Neural crest cell (in vitro differentiated cells): ENCODE measurements around the gene S1PR3. TPM values are rescaled to one million over a fixed set of nuclear protein-coding genes. Genes with fewer than 3 reads are reported as not detected.

Source experiments
- DNase-seq: peaks from one replicate; pipeline ENCODE4 v3.0.0; 2021; ENCODE audit warnings: low read depth, mixed read lengths, low spot score
- H3K27ac Mint-ChIP-seq: one replicate; pipeline ENCODE4 v1.8.0; 2021; ENCODE audit warnings: mild to moderate bottlenecking, mixed read lengths; ENCODE audit not compliant: unreplicated experiment
- H3K27me3 Mint-ChIP-seq: 2 replicates; pipeline ENCODE4 v1.8.0; 2021; ENCODE audit warnings: low read depth, mild to moderate bottlenecking, mixed read lengths
- H3K36me3 Mint-ChIP-seq: 2 replicates; pipeline ENCODE4 v1.8.0; 2021; ENCODE audit warnings: low read depth, mild to moderate bottlenecking, mixed read lengths
- H3K4me1 Mint-ChIP-seq: 2 replicates; pipeline ENCODE4 v1.8.0; 2021; ENCODE audit warnings: mixed read lengths
- H3K4me3 Mint-ChIP-seq: one replicate; pipeline ENCODE4 v1.8.0; 2021; ENCODE audit warnings: mild to moderate bottlenecking, mixed read lengths
- H3K9me3 Mint-ChIP-seq: 2 replicates; pipeline ENCODE4 v1.8.0; 2021; ENCODE audit warnings: mixed read lengths
- total RNA-seq: library from RNA; stranded (reverse); gene quantifications from 2 replicates; pipeline ENCODE4 v1.2.1, GENCODE V29; 2021
- TF ChIP-seq, protein P1 (sequence below): fragments of 200-600 bp; sonication (generic); conservative IDR thresholded peaks from 2 replicates; pipeline ENCODE4 v1.5.0; 2021; ENCODE audit warnings: antibody characterized with exemption, mild to moderate bottlenecking

S1PR3 gene
- total RNA-seq, 1 donor from 2014 or later, result 7.9 TPM

DNA sequence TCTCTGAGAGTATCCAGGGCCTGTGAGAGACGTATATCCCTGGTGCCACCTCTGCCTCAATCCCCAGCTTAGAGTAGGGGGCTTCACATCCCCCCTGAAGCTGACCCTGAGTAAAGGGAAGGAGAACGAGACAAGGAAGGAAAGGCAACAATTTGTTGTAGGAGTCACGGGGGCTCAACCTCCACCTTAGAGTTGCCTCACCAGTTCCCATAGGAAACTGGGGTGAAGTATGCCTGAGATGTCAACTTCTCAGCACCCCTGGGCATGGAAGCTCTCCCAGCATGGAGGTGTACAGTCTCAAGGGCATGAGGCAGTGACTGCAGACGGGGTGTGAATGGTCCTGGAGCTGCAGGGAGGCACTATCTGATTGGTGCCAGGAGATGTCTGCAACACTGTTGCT lies 53.6 kb downstream of the S1PR3 start:
- no peak overlapping the region for H3K4me3 Mint-ChIP-seq
- no peaks in the 10 kb centered on the region for H3K27me3 Mint-ChIP-seq
- H3K27ac Mint-ChIP-seq, result no peak overlapping the region
- H3K36me3 Mint-ChIP-seq, result peaks cover 14% of the 10 kb centered on the region
- no peaks in the 10 kb centered on the region for H3K4me1 Mint-ChIP-seq
- TF ChIP-seq, protein P1, sequence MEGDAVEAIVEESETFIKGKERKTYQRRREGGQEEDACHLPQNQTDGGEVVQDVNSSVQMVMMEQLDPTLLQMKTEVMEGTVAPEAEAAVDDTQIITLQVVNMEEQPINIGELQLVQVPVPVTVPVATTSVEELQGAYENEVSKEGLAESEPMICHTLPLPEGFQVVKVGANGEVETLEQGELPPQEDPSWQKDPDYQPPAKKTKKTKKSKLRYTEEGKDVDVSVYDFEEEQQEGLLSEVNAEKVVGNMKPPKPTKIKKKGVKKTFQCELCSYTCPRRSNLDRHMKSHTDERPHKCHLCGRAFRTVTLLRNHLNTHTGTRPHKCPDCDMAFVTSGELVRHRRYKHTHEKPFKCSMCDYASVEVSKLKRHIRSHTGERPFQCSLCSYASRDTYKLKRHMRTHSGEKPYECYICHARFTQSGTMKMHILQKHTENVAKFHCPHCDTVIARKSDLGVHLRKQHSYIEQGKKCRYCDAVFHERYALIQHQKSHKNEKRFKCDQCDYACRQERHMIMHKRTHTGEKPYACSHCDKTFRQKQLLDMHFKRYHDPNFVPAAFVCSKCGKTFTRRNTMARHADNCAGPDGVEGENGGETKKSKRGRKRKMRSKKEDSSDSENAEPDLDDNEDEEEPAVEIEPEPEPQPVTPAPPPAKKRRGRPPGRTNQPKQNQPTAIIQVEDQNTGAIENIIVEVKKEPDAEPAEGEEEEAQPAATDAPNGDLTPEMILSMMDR, result no peak
- H3K9me3 Mint-ChIP-seq, result no peaks in the 10 kb centered on the region
- no peak for DNase-seq

DNA sequence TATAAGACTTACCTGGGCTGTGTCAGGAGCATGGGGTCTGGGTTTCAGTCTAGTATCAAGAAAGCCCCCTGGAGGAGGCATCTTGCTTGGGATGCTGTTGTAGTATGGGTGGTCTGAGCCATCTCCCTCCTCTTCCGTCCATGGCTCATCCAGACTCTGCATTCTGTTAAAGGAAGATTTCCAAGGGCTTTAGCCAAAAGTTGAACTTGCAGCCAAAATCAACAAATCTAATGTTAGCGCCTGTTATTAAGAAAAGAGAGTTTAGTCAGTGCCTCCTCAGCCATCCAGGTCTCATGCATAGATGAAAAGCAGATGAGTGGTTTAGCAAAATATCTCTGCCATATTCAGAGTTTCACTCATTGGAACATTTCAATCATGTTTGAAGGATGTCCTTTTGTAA lies 55.6 kb downstream of the S1PR3 start:
- Mint-ChIP-seq H3K9me3 (no peaks in the 10 kb centered on the region), H3K27ac (no peak overlapping the region), H3K36me3 (peaks cover 16% of the 10 kb centered on the region), H3K4me1 (peaks cover 8% of the 10 kb centered on the region), H3K4me3 (no peak overlapping the region), H3K27me3 (no peaks in the 10 kb centered on the region)
- TF ChIP-seq, protein P1, result no peak
- DNase-seq, result no peak

DNA sequence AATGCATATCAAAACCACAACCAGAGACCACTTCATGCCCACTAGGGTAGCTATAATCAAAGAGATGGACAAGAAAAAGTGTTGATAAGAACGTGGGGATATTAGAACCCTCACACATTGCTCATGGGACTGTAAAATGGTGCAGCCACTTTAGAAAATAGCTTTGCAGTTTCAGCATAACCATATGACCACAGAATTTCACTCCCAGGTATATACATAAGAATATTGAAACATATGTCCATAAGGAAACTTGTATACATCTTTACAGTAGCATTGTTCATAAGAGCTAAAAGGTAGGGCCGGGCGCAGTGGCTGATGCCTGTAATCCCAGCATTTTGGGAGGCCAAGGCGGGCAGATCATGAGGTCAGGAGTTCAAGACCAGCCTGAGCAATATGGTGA lies 56.4 kb downstream of the S1PR3 start:
- no peaks in the 10 kb centered on the region for H3K9me3 Mint-ChIP-seq
- peaks cover 8% of the 10 kb centered on the region for H3K4me1 Mint-ChIP-seq
- TF ChIP-seq, protein P1, result no peak
- H3K27ac Mint-ChIP-seq, result no peak overlapping the region
- no peaks in the 10 kb centered on the region for H3K27me3 Mint-ChIP-seq
- no peak overlapping the region for H3K4me3 Mint-ChIP-seq
- H3K36me3 Mint-ChIP-seq, result peaks cover 16% of the 10 kb centered on the region
- no peak for DNase-seq

DNA sequence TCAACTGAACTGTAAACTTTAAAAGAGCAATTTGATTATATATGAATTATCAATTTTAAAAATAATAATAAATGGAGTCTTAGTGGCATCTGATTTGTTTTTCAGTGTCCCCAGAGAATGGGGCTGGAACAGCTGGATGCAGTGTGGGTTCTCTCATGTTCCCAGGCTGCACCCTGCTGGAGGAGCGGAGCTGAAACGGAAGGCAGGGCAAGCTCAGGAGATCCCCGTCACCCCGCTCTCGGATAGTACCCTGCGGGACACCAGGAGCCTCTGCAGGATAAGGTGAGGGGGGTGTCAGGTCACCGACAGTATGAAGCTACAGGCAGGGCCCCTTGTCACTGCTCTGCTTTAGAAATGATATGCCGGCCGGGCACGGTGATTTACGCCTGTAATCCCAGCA lies 57.3 kb downstream of the S1PR3 start:
- TF ChIP-seq, protein P1, result no peak
- Mint-ChIP-seq H3K4me3 (no peak overlapping the region), H3K27ac (no peak overlapping the region), H3K27me3 (no peaks in the 10 kb centered on the region), H3K4me1 (peaks cover 8% of the 10 kb centered on the region), H3K36me3 (peaks cover 16% of the 10 kb centered on the region), H3K9me3 (no peaks in the 10 kb centered on the region)
- no peak for DNase-seq

GRCh38 chr9:89049646-89050045 lies 58.4 kb downstream of the S1PR3 start:
- no peak for DNase-seq
- TF ChIP-seq, protein P1, result no peak
- Mint-ChIP-seq H3K4me3 (no peak overlapping the region), H3K27me3 (no peaks in the 10 kb centered on the region), H3K9me3 (no peaks in the 10 kb centered on the region), H3K27ac (no peak overlapping the region), H3K36me3 (peaks cover 16% of the 10 kb centered on the region), H3K4me1 (peaks cover 8% of the 10 kb centered on the region)
